ENCODE data around the gene OR10H2.

Gene OR10H2

DNA sequence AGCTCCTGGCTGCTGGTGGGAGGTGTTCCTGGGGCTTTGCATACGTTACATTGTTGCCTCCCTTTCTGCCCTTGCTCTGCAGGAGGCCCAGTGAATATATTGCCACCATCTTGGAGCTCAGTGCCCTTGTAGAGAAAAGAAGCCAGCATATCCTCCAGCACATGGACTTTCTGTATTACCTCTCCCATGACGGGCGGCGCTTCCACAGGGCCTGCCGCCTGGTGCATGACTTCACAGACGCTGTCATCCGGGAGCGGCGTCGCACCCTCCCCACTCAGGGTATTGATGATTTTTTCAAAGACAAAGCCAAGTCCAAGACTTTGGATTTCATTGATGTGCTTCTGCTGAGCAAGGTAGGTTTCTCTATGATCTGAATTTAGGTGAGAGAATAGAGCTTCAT is 44.4 kb upstream of the OR10H2 start:
- H3K36me3 ChIP-seq (ENCODE audit: insufficient read depth), result no peaks in the 10 kb centered on the region
- H3K27ac ChIP-seq, result no peak overlapping the region
- H3K9ac ChIP-seq, result no peak overlapping the region
- H3K4me3 ChIP-seq (IDR thresholded peaks at IDR 0.05; ENCODE audit: insufficient read depth, low read depth, low read length), result no peak overlapping the region
- H3K79me2 ChIP-seq (ENCODE audit: insufficient read depth, low read depth), result no peaks in the 10 kb centered on the region
- TF ChIP-seq, protein P1, sequence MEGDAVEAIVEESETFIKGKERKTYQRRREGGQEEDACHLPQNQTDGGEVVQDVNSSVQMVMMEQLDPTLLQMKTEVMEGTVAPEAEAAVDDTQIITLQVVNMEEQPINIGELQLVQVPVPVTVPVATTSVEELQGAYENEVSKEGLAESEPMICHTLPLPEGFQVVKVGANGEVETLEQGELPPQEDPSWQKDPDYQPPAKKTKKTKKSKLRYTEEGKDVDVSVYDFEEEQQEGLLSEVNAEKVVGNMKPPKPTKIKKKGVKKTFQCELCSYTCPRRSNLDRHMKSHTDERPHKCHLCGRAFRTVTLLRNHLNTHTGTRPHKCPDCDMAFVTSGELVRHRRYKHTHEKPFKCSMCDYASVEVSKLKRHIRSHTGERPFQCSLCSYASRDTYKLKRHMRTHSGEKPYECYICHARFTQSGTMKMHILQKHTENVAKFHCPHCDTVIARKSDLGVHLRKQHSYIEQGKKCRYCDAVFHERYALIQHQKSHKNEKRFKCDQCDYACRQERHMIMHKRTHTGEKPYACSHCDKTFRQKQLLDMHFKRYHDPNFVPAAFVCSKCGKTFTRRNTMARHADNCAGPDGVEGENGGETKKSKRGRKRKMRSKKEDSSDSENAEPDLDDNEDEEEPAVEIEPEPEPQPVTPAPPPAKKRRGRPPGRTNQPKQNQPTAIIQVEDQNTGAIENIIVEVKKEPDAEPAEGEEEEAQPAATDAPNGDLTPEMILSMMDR (conservative IDR thresholded peaks at IDR 0.05; ENCODE audit: low read depth, low read length), result no peak
- H2AFZ ChIP-seq (ENCODE audit: low read depth), result no peak overlapping the region
- 0 out of 2 replicates have a peak, but pooled peaks cover 3% of the 10 kb centered on the region for H3K27me3 ChIP-seq (ENCODE audit: insufficient read depth, low read depth)
- no peaks in the 10 kb centered on the region for H3K4me1 ChIP-seq (ENCODE audit: low read depth, poor library complexity, severe bottlenecking)
- H3K4me2 ChIP-seq, result no peak overlapping the region
- H4K20me1 ChIP-seq (ENCODE audit: insufficient read depth), result no peaks in the 10 kb centered on the region

DNA sequence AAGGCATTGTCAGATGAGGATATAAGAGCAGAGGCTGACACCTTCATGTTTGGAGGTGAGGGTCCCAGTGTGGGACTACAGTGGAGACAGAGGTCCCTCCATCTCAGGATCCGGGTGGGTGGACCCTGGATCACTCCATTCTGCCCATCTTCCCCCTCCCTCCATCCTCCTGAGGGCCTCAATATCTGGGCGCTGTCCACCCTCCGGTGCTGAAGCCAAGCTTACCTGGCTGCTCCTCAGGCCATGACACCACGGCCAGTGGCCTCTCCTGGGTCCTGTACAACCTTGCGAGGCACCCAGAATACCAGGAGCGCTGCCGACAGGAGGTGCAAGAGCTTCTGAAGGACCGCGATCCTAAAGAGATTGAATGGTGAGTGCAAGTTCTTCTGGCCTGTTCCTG is 43.0 kb upstream of the OR10H2 start:
- H2AFZ ChIP-seq (ENCODE audit: low read depth), result no peak overlapping the region
- H3K36me3 ChIP-seq (ENCODE audit: insufficient read depth), result no peaks in the 10 kb centered on the region
- no peak overlapping the region for H3K27ac ChIP-seq
- no peak overlapping the region for H3K9ac ChIP-seq
- TF ChIP-seq, protein P1 (conservative IDR thresholded peaks at IDR 0.05; ENCODE audit: low read depth, low read length), result no peak
- H3K79me2 ChIP-seq (ENCODE audit: insufficient read depth, low read depth), result no peaks in the 10 kb centered on the region
- H4K20me1 ChIP-seq (ENCODE audit: insufficient read depth), result no peaks in the 10 kb centered on the region
- no peak overlapping the region for H3K4me2 ChIP-seq
- H3K4me3 ChIP-seq (IDR thresholded peaks at IDR 0.05; ENCODE audit: insufficient read depth, low read depth, low read length), result no peak overlapping the region
- no peaks in the 10 kb centered on the region for H3K4me1 ChIP-seq (ENCODE audit: low read depth, poor library complexity, severe bottlenecking)
- H3K27me3 ChIP-seq (ENCODE audit: insufficient read depth, low read depth), result 0 out of 2 replicates have a peak, but pooled peaks cover 3% of the 10 kb centered on the region

DNA sequence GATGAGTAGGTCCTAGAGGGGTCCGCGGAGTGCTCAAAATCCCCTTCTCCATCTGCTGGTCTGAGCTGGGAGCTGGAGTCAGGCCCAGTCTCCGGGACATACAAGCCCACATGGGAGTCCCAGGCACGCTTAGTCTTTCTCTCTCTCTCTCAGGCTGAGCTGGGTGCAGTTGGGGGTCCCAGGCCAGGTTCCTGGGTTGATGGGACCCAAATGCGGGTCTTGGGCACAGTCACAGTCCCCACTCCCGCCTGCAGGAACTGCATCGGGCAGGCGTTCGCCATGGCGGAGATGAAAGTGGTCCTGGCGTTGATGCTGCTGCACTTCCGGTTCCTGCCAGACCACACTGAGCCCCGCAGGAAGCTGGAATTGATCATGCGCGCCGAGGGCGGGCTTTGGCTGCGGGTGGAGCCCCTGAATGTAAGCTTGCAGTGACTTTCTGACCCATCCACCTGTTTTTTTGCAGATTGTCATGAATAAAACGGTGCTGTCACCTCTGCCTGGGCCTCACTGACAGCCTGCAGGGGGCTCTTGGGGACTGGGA is 31.1 kb upstream of the OR10H2 start:
- H3K27ac ChIP-seq, result no peak overlapping the region
- no peaks in the 10 kb centered on the region; the same call in 1 of the 2 replicates for H3K27me3 ChIP-seq (ENCODE audit: insufficient read depth, low read depth)
- no peaks in the 10 kb centered on the region for H4K20me1 ChIP-seq (ENCODE audit: insufficient read depth)
- H3K4me1 ChIP-seq (ENCODE audit: low read depth, poor library complexity, severe bottlenecking), result peaks cover 3% of the 10 kb centered on the region
- TF ChIP-seq, protein P1 (conservative IDR thresholded peaks at IDR 0.05; ENCODE audit: low read depth, low read length), result no peak
- no peaks in the 10 kb centered on the region for H3K79me2 ChIP-seq (ENCODE audit: insufficient read depth, low read depth)
- H3K4me3 ChIP-seq (IDR thresholded peaks at IDR 0.05; ENCODE audit: insufficient read depth, low read depth, low read length), result no peak overlapping the region
- no peak overlapping the region for H3K9ac ChIP-seq
- no peaks in the 10 kb centered on the region for H3K36me3 ChIP-seq (ENCODE audit: insufficient read depth)
- H3K4me2 ChIP-seq, result no peak overlapping the region
- no peak overlapping the region for H2AFZ ChIP-seq (ENCODE audit: low read depth)

DNA sequence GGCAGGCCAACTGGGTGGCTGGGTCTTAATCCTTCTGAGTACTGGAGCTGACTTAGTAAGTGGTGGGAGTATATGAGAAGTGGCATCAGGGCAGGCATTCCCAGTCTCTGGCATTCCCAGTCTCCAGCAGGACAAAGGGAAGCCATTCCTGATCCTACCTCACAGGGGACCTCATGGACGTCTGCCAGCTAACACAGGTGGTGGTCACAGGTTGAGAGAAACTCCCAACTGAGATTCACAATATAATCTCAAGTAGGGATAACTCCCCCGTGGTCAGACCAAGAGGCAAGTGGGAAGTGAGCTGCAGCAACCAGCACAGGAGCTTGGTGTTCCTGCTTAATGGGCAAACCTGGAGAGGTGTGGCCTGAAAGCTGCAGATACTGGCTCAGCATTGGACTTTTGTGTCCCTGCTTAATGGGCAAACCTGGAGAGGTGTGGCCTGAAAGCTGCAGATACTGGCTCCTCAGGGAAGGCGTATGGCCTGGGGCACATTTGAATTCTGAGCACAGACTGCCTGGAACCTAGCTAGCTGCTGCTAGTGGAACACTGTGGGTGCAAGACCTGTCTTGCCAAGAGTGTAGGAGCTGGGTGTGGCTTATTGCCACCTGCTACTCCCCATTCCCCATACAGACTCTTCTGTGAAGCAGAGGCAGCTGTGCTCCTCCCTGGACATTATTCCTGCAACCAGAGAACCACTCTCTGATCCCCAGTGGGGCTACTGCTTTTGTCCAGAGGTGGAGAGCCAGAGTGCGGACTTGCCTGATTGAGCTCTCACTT is 25.9 kb upstream of the OR10H2 start:
- H3K4me1 ChIP-seq (ENCODE audit: low read depth, poor library complexity, severe bottlenecking), result peaks cover 12% of the 10 kb centered on the region
- peak overlapping the region; percentile 16; the same call in 1 of the 2 replicates for H3K27ac ChIP-seq
- no peak overlapping the region for H3K4me3 ChIP-seq (IDR thresholded peaks at IDR 0.05; ENCODE audit: insufficient read depth, low read depth, low read length)

More for the DNA sequence above, 25.9 kb upstream of the OR10H2 start:
- H3K79me2 ChIP-seq (ENCODE audit: insufficient read depth, low read depth), result no peaks in the 10 kb centered on the region
- H3K9ac ChIP-seq, result no peak overlapping the region
- TF ChIP-seq, protein P1 (conservative IDR thresholded peaks at IDR 0.05; ENCODE audit: low read depth, low read length), result no peak
- no peak overlapping the region for H3K4me2 ChIP-seq
- no peaks in the 10 kb centered on the region for H4K20me1 ChIP-seq (ENCODE audit: insufficient read depth)
- peaks cover 2% of the 10 kb centered on the region; the same call in 1 of the 2 replicates for H3K27me3 ChIP-seq (ENCODE audit: insufficient read depth, low read depth)
- H3K36me3 ChIP-seq (ENCODE audit: insufficient read depth), result no peaks in the 10 kb centered on the region
- H2AFZ ChIP-seq (ENCODE audit: low read depth), result no peak overlapping the region
